Epidermal melanocyte (primary cell): ENCODE data around the gene C1orf21.

Experiments
- DNase-seq: peaks from one replicate; pipeline ENCODE4 v3.0.0; 2011; ENCODE audit warnings: low spot score; ENCODE audit not compliant: insufficient read length

The C1orf21 gene

GRCh38 chr1:184412472-184412871 is 25.6 kb downstream of the C1orf21 start:
- no peak for DNase-seq

DNA sequence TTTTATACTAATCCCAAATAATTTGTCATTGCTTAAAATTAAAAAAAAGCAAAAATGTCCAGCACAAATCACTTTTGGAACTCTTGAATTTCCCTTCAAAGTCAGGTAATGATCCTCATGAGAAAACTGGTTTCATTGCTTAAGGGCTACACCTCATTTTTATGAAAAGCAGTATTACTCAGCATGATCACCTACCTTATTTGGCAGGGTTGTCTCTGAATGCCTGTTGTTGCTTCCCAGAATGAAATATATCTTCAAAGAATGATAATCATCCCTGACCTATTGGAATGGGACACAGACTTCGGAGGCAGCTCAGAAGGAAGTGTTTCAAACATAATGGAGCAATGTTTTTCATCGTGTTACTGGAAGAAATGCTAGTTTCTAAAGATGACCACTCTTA is 29.7 kb downstream of the C1orf21 start:
- DNase-seq: no peak

DNA sequence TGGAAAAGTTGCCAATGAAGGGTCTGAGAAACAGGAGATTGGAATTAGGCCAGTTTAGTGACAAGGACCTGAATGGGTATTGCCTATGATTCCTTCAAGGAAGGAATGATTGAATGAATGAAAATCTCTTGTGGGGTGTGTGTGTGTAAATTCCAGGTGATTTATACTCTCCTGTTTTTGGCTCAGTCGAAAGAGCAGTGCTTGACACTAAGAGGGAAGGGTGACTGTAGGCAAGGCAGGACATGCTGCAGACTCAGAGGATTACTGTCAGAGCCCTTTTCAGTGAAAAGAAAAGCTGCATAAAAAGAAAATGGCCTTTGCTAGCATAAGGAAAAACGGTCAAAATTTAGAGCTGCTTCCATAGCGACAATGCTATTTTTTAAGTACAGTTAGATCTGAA is 30.1 kb downstream of the C1orf21 start:
- no peak for DNase-seq

DNA sequence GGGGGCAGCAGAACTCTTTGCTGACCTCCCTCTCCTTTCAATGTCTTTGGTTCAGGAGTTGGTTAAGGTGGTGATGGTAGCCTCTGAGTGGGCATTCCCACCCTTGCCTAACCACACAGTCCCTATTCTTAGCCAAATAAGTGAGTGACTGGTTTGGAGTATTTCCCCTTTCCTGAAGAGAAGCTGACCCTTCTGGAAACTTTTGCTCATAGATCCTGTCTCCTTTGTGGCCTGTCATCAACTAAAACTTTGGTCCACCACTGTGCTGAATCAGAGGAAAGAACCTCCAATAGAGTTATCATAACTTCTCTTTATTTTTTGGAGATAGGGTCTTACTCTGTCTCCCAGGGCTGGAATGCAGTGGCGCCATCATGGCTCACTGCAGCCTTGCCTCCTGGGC is 31.1 kb downstream of the C1orf21 start:
- DNase-seq: no peak

DNA sequence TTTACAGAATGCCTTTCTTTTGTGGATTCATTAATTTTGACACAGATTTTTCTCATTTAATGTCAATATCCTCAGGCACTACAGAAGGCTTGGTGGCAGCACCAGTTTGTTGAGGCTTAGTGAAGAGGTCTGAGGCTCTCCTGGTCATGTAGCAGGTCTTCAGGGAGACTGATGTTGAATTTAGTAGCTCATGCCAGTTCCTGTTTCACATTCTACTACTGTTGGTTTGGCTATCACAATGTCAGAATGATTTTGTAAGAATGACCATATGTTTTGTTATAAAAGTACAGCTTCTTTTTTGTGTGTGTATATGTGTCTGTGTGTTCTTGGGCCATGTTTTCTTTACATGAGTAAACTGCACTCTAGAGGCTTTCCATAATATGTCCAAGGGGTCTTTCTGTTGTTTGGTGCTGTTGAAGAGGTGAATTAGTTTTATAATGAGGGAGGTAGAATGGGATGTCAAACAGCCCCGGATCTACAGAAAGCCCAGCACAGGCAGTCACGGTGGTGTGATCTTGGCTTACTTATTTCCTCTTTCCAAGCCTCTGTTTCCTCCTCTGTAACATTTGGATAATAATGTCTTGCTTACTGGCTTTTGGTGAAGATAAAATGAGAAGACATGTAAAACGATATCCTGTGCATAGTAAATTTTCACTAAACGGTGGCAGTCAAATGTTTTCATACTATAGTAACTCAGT is 32.0 kb downstream of the C1orf21 start:
- no peak for DNase-seq

- DNase-seq: no peak
Measured at GRCh38 chr1:184419350-184420161, 32.7 kb downstream of the C1orf21 start.

DNA sequence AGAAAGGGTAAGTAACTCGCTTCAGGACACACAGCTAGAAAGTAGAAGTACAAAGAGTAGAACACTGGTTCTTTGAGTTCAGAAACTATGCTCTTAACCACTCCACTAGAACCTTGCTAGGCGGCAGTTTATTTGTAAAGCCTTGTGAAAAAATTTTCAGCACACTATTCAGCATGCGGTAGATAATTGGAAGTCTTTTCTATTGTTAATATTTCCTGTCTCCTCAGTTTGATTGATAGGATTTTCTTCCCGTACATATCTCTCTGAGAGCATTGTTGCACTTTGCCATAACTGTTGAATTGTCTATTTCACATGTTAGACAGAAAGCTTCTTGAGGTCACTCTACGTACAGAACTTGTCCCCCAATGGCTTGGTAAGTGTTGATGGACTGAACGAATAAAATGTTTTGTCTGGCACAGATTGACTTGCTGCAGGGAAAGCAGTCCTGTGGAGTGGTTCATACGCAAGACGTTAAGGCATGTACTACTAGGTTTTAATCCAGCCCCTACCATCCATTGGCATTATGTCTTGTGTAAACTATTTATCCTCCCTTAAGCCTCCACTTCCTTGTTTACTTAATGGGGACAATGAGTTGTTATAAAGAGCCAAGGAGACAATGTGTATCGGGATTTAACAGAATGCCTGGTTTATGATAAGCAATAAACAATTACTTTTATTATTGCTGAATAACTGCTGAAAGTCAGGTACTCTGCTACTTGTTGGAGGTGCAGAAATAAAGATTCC is 35.8 kb downstream of the C1orf21 start:
- DNase-seq: no peak

DNA sequence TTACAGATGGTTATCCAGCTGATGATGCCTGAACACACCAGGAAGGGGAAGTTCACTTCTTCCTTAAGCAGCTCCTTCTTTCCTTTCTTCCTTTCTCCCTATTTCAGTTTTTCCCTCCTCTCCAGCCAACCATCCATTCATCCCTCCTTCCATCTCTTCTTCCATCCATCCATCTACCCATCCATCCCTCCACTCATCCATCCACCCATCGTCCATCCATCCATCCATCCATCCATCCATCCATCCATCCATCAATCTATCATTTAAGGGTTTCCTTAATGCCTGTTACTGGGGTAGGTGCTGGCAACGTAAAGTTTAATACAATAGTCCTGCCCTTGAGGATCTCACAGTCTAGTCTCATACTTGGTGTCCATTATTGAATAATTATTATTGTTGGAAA is 36.8 kb downstream of the C1orf21 start:
- DNase-seq: no peak

- DNase-seq: no peak
Measured at GRCh38 chr1:184424157-184424556, 37.3 kb downstream of the C1orf21 start.

GRCh38 chr1:184424945-184425344 is 38.1 kb downstream of the C1orf21 start:
- no peak for DNase-seq

DNA sequence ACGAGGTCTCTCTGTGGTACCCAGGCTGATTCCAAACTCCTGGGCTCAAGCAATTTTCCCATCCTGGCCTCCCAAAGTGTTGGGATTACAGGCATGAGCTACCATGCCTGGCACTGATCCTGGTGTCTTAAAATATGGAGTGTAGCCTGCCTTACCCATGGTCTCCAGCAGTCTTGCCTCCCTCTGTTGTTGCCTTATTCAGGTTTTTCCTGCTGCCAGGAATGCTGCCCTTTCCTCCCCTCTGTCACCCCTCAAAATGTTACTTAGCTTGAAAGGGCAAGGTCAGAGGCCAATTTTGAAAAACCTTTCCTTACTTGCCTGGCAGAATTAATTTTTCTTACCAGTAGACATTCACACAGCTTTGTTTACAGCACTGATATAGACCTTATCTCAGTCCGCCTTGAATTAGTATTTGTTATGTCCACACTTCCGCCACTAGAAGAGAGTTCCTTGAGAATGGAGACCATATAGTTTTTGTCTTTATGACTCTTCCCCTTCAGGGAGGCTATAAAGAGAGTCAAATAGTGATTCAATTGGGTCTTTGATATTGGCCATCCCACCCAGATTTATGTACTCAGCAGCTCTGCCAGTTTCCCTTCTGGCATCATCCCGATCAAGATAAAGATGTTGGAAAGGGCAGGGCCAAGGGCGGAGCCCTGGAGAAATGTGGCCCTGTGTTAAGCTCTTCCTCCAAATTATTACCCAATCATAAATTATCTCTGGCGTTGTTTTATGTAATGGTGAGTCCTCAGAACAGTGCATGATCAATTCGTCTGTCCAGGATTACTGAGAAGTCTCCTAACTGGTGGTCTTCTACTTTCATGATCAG is 38.8 kb downstream of the C1orf21 start:
- DNase-seq: no peak

GRCh38 chr1:184426278-184426674 is 39.4 kb downstream of the C1orf21 start:
- no peak for DNase-seq

- DNase-seq: no peak
Measured at GRCh38 chr1:184427722-184428121, 40.9 kb downstream of the C1orf21 start.

GRCh38 chr1:184428604-184429003 is 41.8 kb downstream of the C1orf21 start:
- DNase-seq: no peak

DNA sequence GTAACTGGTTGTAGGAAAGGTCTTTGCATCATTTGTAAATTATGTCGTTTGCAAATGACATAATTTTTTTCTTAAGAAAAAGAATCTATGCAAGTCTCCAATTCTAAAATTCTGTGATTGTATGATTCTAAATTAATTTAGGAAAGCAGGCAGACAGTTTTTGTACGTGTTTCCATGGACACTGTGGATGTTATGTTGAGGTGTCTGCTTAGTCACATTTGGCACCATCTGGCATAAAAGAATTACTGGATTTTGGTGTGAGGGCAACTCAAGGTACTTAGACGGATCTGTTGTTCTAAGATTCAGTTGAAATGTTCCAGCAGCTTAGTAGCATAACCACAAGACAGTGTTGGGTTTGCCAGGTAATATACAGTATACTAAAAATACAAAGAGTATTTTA is 42.5 kb downstream of the C1orf21 start:
- DNase-seq: no peak

GRCh38 chr1:184433956-184434502 is 47.2 kb downstream of the C1orf21 start:
- DNase-seq: no peak

DNA sequence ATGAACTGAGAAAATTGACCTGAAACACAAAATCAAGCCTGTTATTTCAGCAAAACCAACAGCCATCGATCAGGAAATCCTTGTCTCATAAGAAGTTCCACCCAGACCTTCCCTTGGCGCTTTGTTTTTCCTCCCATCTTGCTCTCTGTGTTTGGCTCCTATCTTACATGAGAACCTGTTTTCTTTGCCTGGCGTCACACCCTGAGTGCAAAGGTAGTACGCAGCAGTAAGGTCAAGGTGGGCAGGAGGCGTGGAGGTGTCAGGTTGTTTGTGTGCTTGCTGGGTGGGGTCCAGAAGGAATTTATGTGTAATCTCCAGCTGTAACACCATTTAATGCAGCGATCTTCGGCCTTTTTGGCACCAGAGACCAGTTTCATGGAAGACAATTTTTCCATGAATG is 50.5 kb downstream of the C1orf21 start:
- no peak for DNase-seq

GRCh38 chr1:184438363-184438762 is 51.5 kb downstream of the C1orf21 start:
- no peak for DNase-seq

DNA sequence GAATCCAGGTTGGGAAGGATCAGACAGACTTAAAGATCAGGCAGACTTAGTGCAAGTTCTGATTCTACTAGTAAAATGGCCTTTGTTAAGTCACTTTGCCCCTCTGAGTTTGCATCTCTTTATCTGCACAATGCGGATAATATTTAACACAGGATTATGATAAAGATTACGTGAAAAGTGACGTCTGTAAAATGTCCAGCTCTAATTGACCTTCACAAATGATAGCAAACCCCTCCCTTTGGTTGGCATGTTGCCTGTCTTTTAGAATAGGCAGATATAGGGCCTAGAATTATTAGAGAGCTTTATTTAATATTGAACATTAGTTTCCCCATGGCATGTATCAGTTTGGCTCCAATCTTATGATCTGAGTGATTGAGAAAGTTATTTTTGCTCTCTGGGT is 55.4 kb downstream of the C1orf21 start:
- no peak for DNase-seq

DNA sequence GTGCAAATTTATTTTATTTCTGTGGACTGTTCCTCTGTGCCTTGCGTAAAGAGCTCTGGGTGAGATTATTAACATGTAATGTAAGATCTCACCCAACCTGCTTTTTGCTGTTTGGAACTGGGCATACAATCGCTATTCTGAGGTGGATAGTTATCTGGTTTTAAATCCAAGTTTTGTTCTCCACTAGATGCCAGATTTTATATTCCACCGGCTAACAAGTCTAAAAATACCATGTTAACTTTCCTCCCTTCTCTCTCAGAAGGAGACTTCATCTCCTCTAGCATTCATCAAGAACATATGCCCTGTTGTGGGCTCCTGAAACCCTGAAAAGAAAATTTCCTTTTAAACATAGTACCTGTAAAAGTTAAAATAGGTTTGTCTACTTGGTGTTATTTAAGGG is 56.4 kb downstream of the C1orf21 start:
- DNase-seq: no peak

- DNase-seq: no peak
Measured at GRCh38 chr1:184443624-184444023, 56.8 kb downstream of the C1orf21 start.
